OCI-LY7 (cell line): ENCODE results near the gene P3H2. TPM values are rescaled to one million over a fixed set of nuclear protein-coding genes. Genes with fewer than 3 reads are reported as not detected.

Experiments
- BruUV-seq: library from RNA; stranded (reverse); fragments of 400-500 nt; replicated peaks from 2 replicates; lab custom pipeline; 2021; lab: Mats Ljungman, UMichigan
- CTCF ChIA-PET: fragments of 300-600 bp; sonication (Branson Sonifier 250); formaldehyde crosslinking; loops from one replicate; lab custom pipeline; 2022; ENCODE audit warnings: antibody characterized with exemption; ENCODE audit not compliant: unreplicated experiment; lab: Charles Lee
- POLR2A ChIA-PET: fragments of 300-600 bp; sonication (Branson Sonifier 250); formaldehyde crosslinking; loops from one replicate; lab custom pipeline; 2022; ENCODE audit warnings: antibody characterized with exemption; lab: Charles Lee
- DNase-seq: peaks from one replicate; pipeline ENCODE4 v3.0.0-alpha.2; 2015; ENCODE audit warnings: low spot score
- H2AFZ ChIP-seq: fragments of 200-600 bp; sonication (generic), shearing (Covaris generic); 2 replicates; pipeline ENCODE4 v1.6.1; 2014; ENCODE audit warnings: mild to moderate bottlenecking, antibody characterized with exemption, low read length, moderate library complexity
- H3K27ac ChIP-seq: fragments of 200-600 bp; sonication (generic); 2 replicates; pipeline ENCODE4 v1.5.1; 2014; ENCODE audit warnings: mixed run types, low read depth, mild to moderate bottlenecking, moderate library complexity, low read length, inconsistent platforms; ENCODE audit not compliant: poor library complexity, severe bottlenecking
- H3K36me3 ChIP-seq: fragments of 200-600 bp; sonication (generic); 2 replicates; pipeline ENCODE4 v1.6.1; 2014; ENCODE audit warnings: mild to moderate bottlenecking, antibody characterized with exemption, low read length, moderate library complexity, mixed read lengths; ENCODE audit not compliant: insufficient read depth
- H3K4me1 ChIP-seq: fragments of 200-600 bp; sonication (generic); 2 replicates; pipeline ENCODE4 v1.5.1; 2014; ENCODE audit warnings: mild to moderate bottlenecking, low read length; ENCODE audit not compliant: insufficient read depth, poor library complexity, severe bottlenecking
- H3K4me2 ChIP-seq: fragments of 200-600 bp; sonication (generic); 2 replicates; pipeline ENCODE4 v1.6.1; 2014; ENCODE audit warnings: mild to moderate bottlenecking, low read length
- H3K4me3 ChIP-seq: fragments of 200-600 bp; sonication (generic); 2 replicates; pipeline ENCODE4 v1.5.1; 2014; ENCODE audit warnings: mild to moderate bottlenecking, low read depth, low read length; ENCODE audit not compliant: poor library complexity, severe bottlenecking
- H3K79me2 ChIP-seq: fragments of 200-600 bp; sonication (generic); 2 replicates; pipeline ENCODE4 v1.6.1; 2016; ENCODE audit warnings: low read depth, mild to moderate bottlenecking, low read length, moderate library complexity, mixed read lengths; ENCODE audit not compliant: insufficient read depth
- H3K9me2 ChIP-seq: fragments of 200-600 bp; sonication (generic); 2 replicates; pipeline ENCODE4 v1.6.1; 2016; ENCODE audit warnings: mild to moderate bottlenecking, low read length, mixed read lengths; ENCODE audit not compliant: insufficient read depth
- H3K9me3 ChIP-seq: fragments of 200-600 bp; sonication (generic); 2 replicates; pipeline ENCODE4 v1.6.1; 2014; ENCODE audit warnings: mild to moderate bottlenecking, mixed run types, low read length, mixed read lengths
- H4K20me1 ChIP-seq: fragments of 200-600 bp; sonication (generic); 2 replicates; pipeline ENCODE4 v1.6.1; 2014; ENCODE audit warnings: mild to moderate bottlenecking, antibody characterized with exemption, low read length, moderate library complexity, mixed read lengths; ENCODE audit not compliant: insufficient read depth
- CTCF ChIP-seq: fragments of 200-600 bp; sonication (generic); conservative IDR thresholded peaks from 2 replicates; pipeline ENCODE4 v1.5.1; 2014; ENCODE audit warnings: mild to moderate bottlenecking, antibody characterized with exemption, low read length, moderate library complexity, mixed read lengths
- EZH2phosphoT487 ChIP-seq: fragments of 200-600 bp; sonication (generic); IDR thresholded peaks from 2 replicates; pipeline ENCODE4 v1.6.1; 2018; ENCODE audit warnings: low read depth, borderline replicate concordance, mild to moderate bottlenecking, mixed run types, antibody characterized with exemption, low read length, moderate library complexity, mixed read lengths
- intact Hi-C: fragments of 100-400 bp; cut with micrococcal nuclease; formaldehyde crosslinking; loops from one replicate; pipeline ENCODE4 v1.10.0; 2022; ENCODE audit not compliant: unreplicated experiment
- total RNA-seq, 2 experiments: library from RNA; depleted of rRNA in 1 of 2; stranded (reverse); fragments of >200 nt in 1 of 2; shearing (Covaris generic) in 1 of 2; gene quantifications; 2 replicates each; pipeline ENCODE4 v1.2.3, GENCODE V29; 2014 to 2022

P3H2 gene
- total RNA-seq, 2 experiments from 2014 or later, result not detected

GRCh38 chr3:190017521-190018288 is 103.0 kb downstream of the P3H2 start:
- intact Hi-C loops, result no loop called here
- Histone ChIP-seq H3K9me2 (no peaks in the 10 kb centered on the region), H3K4me2 (no peak overlapping the region), H2AFZ (no peak overlapping the region), H3K79me2 (no peaks in the 10 kb centered on the region), H3K27ac (no peak overlapping the region), H4K20me1 (no peaks in the 10 kb centered on the region), H3K4me3 (no peak overlapping the region), H3K4me1 (no peaks in the 10 kb centered on the region), H3K36me3 (no peaks in the 10 kb centered on the region), H3K9me3 (no peaks in the 10 kb centered on the region)
- no TSS peak for BruUV-seq
- ChIA-PET CTCF (no interaction called here), POLR2A (no interaction called here)
- DNase-seq, result no peak
- TF ChIP-seq CTCF (peak; percentile 30; the same call in 1 of the 2 replicates), EZH2phosphoT487 (no peak)

GRCh38 chr3:190016966-190017365 is 103.7 kb downstream of the P3H2 start:
- Histone ChIP-seq H4K20me1 (no peaks in the 10 kb centered on the region), H3K79me2 (no peaks in the 10 kb centered on the region), H3K9me2 (no peaks in the 10 kb centered on the region), H3K36me3 (no peaks in the 10 kb centered on the region), H3K27ac (no peak overlapping the region), H3K4me2 (no peak overlapping the region), H3K4me1 (no peaks in the 10 kb centered on the region), H3K9me3 (no peaks in the 10 kb centered on the region), H2AFZ (no peak overlapping the region), H3K4me3 (no peak overlapping the region)
- no TSS peak for BruUV-seq
- no peak for DNase-seq
- ChIA-PET CTCF (no interaction called here), POLR2A (no interaction called here)
- TF ChIP-seq EZH2phosphoT487, result no peak
- no peak for TF ChIP-seq CTCF
- intact Hi-C loops, result no loop called here

- no peaks in the 10 kb centered on the region for H3K9me3 ChIP-seq
- TF ChIP-seq EZH2phosphoT487 (no peak), CTCF (no peak)
- no TSS peak for BruUV-seq
- ChIA-PET POLR2A (no interaction called here), CTCF (no interaction called here)
- no peaks in the 10 kb centered on the region for H4K20me1 ChIP-seq
- no peaks in the 10 kb centered on the region for H3K4me1 ChIP-seq
- no peak for DNase-seq
- H3K4me2 ChIP-seq, result no peak overlapping the region
- H3K79me2 ChIP-seq, result no peaks in the 10 kb centered on the region
- H3K36me3 ChIP-seq, result no peaks in the 10 kb centered on the region
- no peak overlapping the region for H3K4me3 ChIP-seq
- intact Hi-C loops, result no loop called here
- H3K9me2 ChIP-seq, result no peaks in the 10 kb centered on the region
- no peak overlapping the region for H2AFZ ChIP-seq
- no peak overlapping the region for H3K27ac ChIP-seq
These were observed 105.8 kb downstream of the P3H2 start for GRCh38 chr3:190014940-190015339.
